WTC11 (cell line): ENCODE measurements around the gene NPAS2. TPM values are rescaled to one million over a fixed set of nuclear protein-coding genes. Genes with fewer than 3 reads are reported as not detected.

ENCODE experiments used
- ATAC-seq: fragments of 200-7000 bp; cut with Tn5 transposase; 2 replicates; pipeline ENCODE4 v1.10.0; 2021; ENCODE audit warnings: mild to moderate bottlenecking, moderate library complexity
- CTCF ChIA-PET: fragments of 300-600 bp; sonication (Branson Sonifier 250); formaldehyde crosslinking; loops from one replicate; lab custom pipeline; 2021; ENCODE audit warnings: antibody characterized with exemption; lab: Charles Lee
- POLR2A ChIA-PET: fragments of 350-600 bp; sonication (Branson Sonifier 250); formaldehyde crosslinking; loops from one replicate; lab custom pipeline; 2021; ENCODE audit warnings: antibody characterized with exemption; lab: Charles Lee
- DNase-seq: peaks from one replicate; pipeline ENCODE4 v3.0.0; 2021; ENCODE audit warnings: low spot score
- H3K27ac Mint-ChIP-seq: 2 replicates; pipeline ENCODE4 v1.8.0; 2021; ENCODE audit warnings: mixed read lengths
- H3K27me3 Mint-ChIP-seq: 2 replicates; pipeline ENCODE4 v1.8.0; 2021; ENCODE audit warnings: low read depth, mild to moderate bottlenecking, moderate library complexity, mixed read lengths
- H3K36me3 Mint-ChIP-seq: 2 replicates; pipeline ENCODE4 v1.8.0; 2021; ENCODE audit warnings: mixed read lengths
- H3K4me1 Mint-ChIP-seq: 2 replicates; pipeline ENCODE4 v1.8.0; 2022; ENCODE audit warnings: mixed read lengths
- H3K4me3 Mint-ChIP-seq: 2 replicates; pipeline ENCODE4 v1.8.0; 2021; ENCODE audit warnings: mild to moderate bottlenecking, moderate library complexity, mixed read lengths
- H3K9me3 Mint-ChIP-seq: 2 replicates; pipeline ENCODE4 v1.8.0; 2021; ENCODE audit warnings: mixed read lengths
- CREB1 ChIP-seq: sonication (generic); formaldehyde crosslinking; IDR thresholded peaks from 2 replicates; pipeline ENCODE4 v1.8.0; 2023; ENCODE audit warnings: mild to moderate bottlenecking, missing genetic modification reagents
- CREM ChIP-seq: sonication (generic); formaldehyde crosslinking; IDR thresholded peaks from 2 replicates; pipeline ENCODE4 v1.8.1; 2022; ENCODE audit warnings: mild to moderate bottlenecking, missing genetic modification reagents, moderate library complexity
- ESRRA ChIP-seq: sonication (generic); formaldehyde crosslinking; IDR thresholded peaks from 2 replicates; pipeline ENCODE4 v1.8.1; 2022; ENCODE audit warnings: mild to moderate bottlenecking, missing genetic modification reagents, borderline replicate concordance
- FOXJ3 ChIP-seq: sonication (generic); formaldehyde crosslinking; IDR thresholded peaks from 2 replicates; pipeline ENCODE4 v1.9.0; 2021; ENCODE audit warnings: missing genetic modification reagents, mild to moderate bottlenecking, borderline replicate concordance
- FOXP4 ChIP-seq: sonication (generic); formaldehyde crosslinking; IDR thresholded peaks from 2 replicates; pipeline ENCODE4 v1.8.0; 2022; ENCODE audit warnings: mild to moderate bottlenecking, missing genetic modification reagents
- GTF2I ChIP-seq: fragments of 250-450 bp; sonication (Bioruptor Pico); conservative IDR thresholded peaks from 2 replicates; pipeline ENCODE4 v1.4.0; 2021; ENCODE audit warnings: mild to moderate bottlenecking
- JAZF1 ChIP-seq: fragments of 250-450 bp; sonication (Bioruptor Pico); IDR thresholded peaks from 2 replicates; pipeline ENCODE4 v1.9.0; 2021; ENCODE audit warnings: moderate library complexity, mild to moderate bottlenecking, inconsistent platforms
- JUN ChIP-seq: sonication (generic); formaldehyde crosslinking; IDR thresholded peaks from 2 replicates; pipeline ENCODE4 v1.8.0; 2023; ENCODE audit warnings: mild to moderate bottlenecking, missing genetic modification reagents
- NR1H2 ChIP-seq: sonication (generic); formaldehyde crosslinking; IDR thresholded peaks from 2 replicates; pipeline ENCODE4 v1.9.0; 2021; ENCODE audit warnings: mild to moderate bottlenecking, moderate library complexity, missing genetic modification reagents
- RORB ChIP-seq: fragments of 250-450 bp; sonication (Bioruptor Pico); IDR thresholded peaks from 2 replicates; pipeline ENCODE4 v1.9.0; 2021; ENCODE audit warnings: mild to moderate bottlenecking
- TEAD4 ChIP-seq: sonication (generic); formaldehyde crosslinking; IDR thresholded peaks from 2 replicates; pipeline ENCODE4 v1.8.0; 2022; ENCODE audit warnings: mild to moderate bottlenecking, missing genetic modification reagents
- ZNF138 ChIP-seq: sonication (generic); formaldehyde crosslinking; conservative IDR thresholded peaks from 2 replicates; pipeline ENCODE4 v1.8.1; 2022; ENCODE audit warnings: mild to moderate bottlenecking, moderate library complexity, missing genetic modification reagents
- ZNF219 ChIP-seq: sonication (generic); formaldehyde crosslinking; IDR thresholded peaks from 2 replicates; pipeline ENCODE4 v1.8.0; 2023; ENCODE audit warnings: missing genetic modification reagents, mild to moderate bottlenecking, borderline replicate concordance
- ZNF416 ChIP-seq: fragments of 250-450 bp; sonication (Bioruptor Pico); IDR thresholded peaks from 2 replicates; pipeline ENCODE4 v1.9.0; 2021; ENCODE audit warnings: mild to moderate bottlenecking, inconsistent platforms
- ZNF425 ChIP-seq: fragments of 250-450 bp; sonication (Bioruptor Pico); conservative IDR thresholded peaks from 2 replicates; pipeline ENCODE4 v1.9.0; 2021; ENCODE audit warnings: mild to moderate bottlenecking
- ZNF671 ChIP-seq: fragments of 250-450 bp; sonication (Bioruptor Pico); IDR thresholded peaks from 2 replicates; pipeline ENCODE4 v1.8.0; 2021; ENCODE audit warnings: mild to moderate bottlenecking
- total RNA-seq: library from RNA; stranded (reverse); gene quantifications from 3 replicates; pipeline ENCODE4 v1.2.3, GENCODE V29; 2021
- TF ChIP-seq, protein P1 (sequence below): fragments of 250-450 bp; sonication (Bioruptor Pico); IDR thresholded peaks from 2 replicates; pipeline ENCODE4 v1.9.0; 2021; ENCODE audit warnings: mild to moderate bottlenecking
- TF ChIP-seq, protein P2 (sequence below): sonication (generic); formaldehyde crosslinking; IDR thresholded peaks from 2 replicates; pipeline ENCODE4 v1.8.0; 2023; ENCODE audit warnings: missing genetic modification reagents
- TF ChIP-seq, protein P3 (sequence below): sonication (generic); formaldehyde crosslinking; IDR thresholded peaks from 2 replicates; pipeline ENCODE4 v1.8.1; 2022; ENCODE audit warnings: mild to moderate bottlenecking, missing genetic modification reagents, moderate library complexity, borderline replicate concordance
- TF ChIP-seq, protein P4 (sequence below): sonication (generic); formaldehyde crosslinking; IDR thresholded peaks from 2 replicates; pipeline ENCODE4 v1.8.0; 2022; ENCODE audit warnings: missing genetic modification reagents
- TF ChIP-seq, protein P5 (sequence below): sonication (generic); formaldehyde crosslinking; IDR thresholded peaks from 2 replicates; pipeline ENCODE4 v1.8.0; 2022; ENCODE audit warnings: mild to moderate bottlenecking, missing genetic modification reagents

NPAS2 gene
- total RNA-seq, 1 experiment from 2014 or later, result 2.6 TPM

- TF ChIP-seq, protein P1, sequence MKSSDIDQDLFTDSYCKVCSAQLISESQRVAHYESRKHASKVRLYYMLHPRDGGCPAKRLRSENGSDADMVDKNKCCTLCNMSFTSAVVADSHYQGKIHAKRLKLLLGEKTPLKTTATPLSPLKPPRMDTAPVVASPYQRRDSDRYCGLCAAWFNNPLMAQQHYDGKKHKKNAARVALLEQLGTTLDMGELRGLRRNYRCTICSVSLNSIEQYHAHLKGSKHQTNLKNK (CRISPR knock-in tag), result no peak
- TF ChIP-seq GTF2I (no peak), NR1H2 (no peak), ZNF671 (CRISPR knock-in tag) (no peak), CREB1 (no peak), ZNF138 (CRISPR knock-in tag) (no peak)
These were observed 69.3 kb downstream of the NPAS2 start (continued) for GRCh38 chr2:100889286-100889685.

GRCh38 chr2:100891906-100892642 is 72.1 kb downstream of the NPAS2 start:
- POLR2A ChIA-PET, result no interaction called here
- CTCF ChIA-PET, result no interaction called here
- no peak overlapping the region for H3K27ac Mint-ChIP-seq

More at GRCh38 chr2:100891906-100892642, 72.1 kb downstream of the NPAS2 start:
- no peak for DNase-seq
- TF ChIP-seq JUN (no peak), RORB (CRISPR knock-in tag) (no peak), ESRRA (CRISPR knock-in tag) (no peak), TEAD4 (CRISPR knock-in tag) (no peak), CREM (CRISPR knock-in tag) (no peak), FOXJ3 (CRISPR knock-in tag) (no peak), ZNF219 (CRISPR knock-in tag) (no peak), FOXP4 (CRISPR knock-in tag) (no peak), ZNF416 (CRISPR knock-in tag) (no peak), ZNF425 (CRISPR knock-in tag) (no peak), JAZF1 (no peak)
- TF ChIP-seq, protein P2, sequence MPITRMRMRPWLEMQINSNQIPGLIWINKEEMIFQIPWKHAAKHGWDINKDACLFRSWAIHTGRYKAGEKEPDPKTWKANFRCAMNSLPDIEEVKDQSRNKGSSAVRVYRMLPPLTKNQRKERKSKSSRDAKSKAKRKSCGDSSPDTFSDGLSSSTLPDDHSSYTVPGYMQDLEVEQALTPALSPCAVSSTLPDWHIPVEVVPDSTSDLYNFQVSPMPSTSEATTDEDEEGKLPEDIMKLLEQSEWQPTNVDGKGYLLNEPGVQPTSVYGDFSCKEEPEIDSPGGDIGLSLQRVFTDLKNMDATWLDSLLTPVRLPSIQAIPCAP (CRISPR knock-in tag), result no peak
- TF ChIP-seq, protein P3, sequence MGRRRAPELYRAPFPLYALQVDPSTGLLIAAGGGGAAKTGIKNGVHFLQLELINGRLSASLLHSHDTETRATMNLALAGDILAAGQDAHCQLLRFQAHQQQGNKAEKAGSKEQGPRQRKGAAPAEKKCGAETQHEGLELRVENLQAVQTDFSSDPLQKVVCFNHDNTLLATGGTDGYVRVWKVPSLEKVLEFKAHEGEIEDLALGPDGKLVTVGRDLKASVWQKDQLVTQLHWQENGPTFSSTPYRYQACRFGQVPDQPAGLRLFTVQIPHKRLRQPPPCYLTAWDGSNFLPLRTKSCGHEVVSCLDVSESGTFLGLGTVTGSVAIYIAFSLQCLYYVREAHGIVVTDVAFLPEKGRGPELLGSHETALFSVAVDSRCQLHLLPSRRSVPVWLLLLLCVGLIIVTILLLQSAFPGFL (CRISPR knock-in tag), result no peak
- TF ChIP-seq, protein P4, sequence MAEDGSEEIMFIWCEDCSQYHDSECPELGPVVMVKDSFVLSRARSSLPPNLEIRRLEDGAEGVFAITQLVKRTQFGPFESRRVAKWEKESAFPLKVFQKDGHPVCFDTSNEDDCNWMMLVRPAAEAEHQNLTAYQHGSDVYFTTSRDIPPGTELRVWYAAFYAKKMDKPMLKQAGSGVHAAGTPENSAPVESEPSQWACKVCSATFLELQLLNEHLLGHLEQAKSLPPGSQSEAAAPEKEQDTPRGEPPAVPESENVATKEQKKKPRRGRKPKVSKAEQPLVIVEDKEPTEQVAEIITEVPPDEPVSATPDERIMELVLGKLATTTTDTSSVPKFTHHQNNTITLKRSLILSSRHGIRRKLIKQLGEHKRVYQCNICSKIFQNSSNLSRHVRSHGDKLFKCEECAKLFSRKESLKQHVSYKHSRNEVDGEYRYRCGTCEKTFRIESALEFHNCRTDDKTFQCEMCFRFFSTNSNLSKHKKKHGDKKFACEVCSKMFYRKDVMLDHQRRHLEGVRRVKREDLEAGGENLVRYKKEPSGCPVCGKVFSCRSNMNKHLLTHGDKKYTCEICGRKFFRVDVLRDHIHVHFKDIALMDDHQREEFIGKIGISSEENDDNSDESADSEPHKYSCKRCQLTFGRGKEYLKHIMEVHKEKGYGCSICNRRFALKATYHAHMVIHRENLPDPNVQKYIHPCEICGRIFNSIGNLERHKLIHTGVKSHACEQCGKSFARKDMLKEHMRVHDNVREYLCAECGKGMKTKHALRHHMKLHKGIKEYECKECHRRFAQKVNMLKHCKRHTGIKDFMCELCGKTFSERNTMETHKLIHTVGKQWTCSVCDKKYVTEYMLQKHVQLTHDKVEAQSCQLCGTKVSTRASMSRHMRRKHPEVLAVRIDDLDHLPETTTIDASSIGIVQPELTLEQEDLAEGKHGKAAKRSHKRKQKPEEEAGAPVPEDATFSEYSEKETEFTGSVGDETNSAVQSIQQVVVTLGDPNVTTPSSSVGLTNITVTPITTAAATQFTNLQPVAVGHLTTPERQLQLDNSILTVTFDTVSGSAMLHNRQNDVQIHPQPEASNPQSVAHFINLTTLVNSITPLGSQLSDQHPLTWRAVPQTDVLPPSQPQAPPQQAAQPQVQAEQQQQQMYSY (CRISPR knock-in tag), result no peak
- TF ChIP-seq, protein P5, sequence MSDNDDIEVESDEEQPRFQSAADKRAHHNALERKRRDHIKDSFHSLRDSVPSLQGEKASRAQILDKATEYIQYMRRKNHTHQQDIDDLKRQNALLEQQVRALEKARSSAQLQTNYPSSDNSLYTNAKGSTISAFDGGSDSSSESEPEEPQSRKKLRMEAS (CRISPR knock-in tag), result no peak
- ATAC-seq, result no peak
- Mint-ChIP-seq H3K9me3 (no peaks in the 10 kb centered on the region), H3K27me3 (peaks cover 8% of the 10 kb centered on the region; the same call in 1 of the 2 replicates), H3K36me3 (no peaks in the 10 kb centered on the region), H3K4me1 (peaks cover 41% of the 10 kb centered on the region), H3K4me3 (no peak overlapping the region)
